DOHH2 (cell line): Measurements from ENCODE around the gene TBC1D4.

ENCODE experiments used
- H3F3A ChIP-seq: fragments of 200-600 bp; sonication (generic), shearing (Covaris generic); 2 replicates; pipeline ENCODE4 v1.6.0; 2016; ENCODE audit warnings: antibody characterized with exemption, mild to moderate bottlenecking; ENCODE audit not compliant: control insufficient read depth, insufficient read depth
- H3K27ac ChIP-seq: fragments of 200-600 bp; sonication (generic); 2 replicates; pipeline ENCODE4 v1.5.1; 2014; ENCODE audit warnings: low read depth, mild to moderate bottlenecking, low read length, moderate library complexity
- H3K27me3 ChIP-seq: fragments of 200-600 bp; sonication (generic); 2 replicates; pipeline ENCODE4 v1.6.1; 2014; ENCODE audit warnings: mild to moderate bottlenecking, low read length, mixed read lengths; ENCODE audit not compliant: control insufficient read depth
- H3K36me3 ChIP-seq: fragments of 200-600 bp; sonication (generic); 2 replicates; pipeline ENCODE4 v1.6.1; 2014; ENCODE audit warnings: mild to moderate bottlenecking, low read length, moderate library complexity, mixed read lengths; ENCODE audit not compliant: control insufficient read depth
- H3K4me1 ChIP-seq: fragments of 200-600 bp; sonication (generic); 2 replicates; pipeline ENCODE4 v1.6.1; 2014; ENCODE audit warnings: mild to moderate bottlenecking, low read length, mixed read lengths; ENCODE audit not compliant: control insufficient read depth
- H3K4me2 ChIP-seq: fragments of 200-600 bp; sonication (generic); 2 replicates; pipeline ENCODE4 v1.6.0; 2014; ENCODE audit warnings: mild to moderate bottlenecking, low read length, moderate library complexity
- H3K4me3 ChIP-seq: fragments of 200-600 bp; sonication (generic); 2 replicates; pipeline ENCODE4 v1.5.1; 2014; ENCODE audit warnings: mild to moderate bottlenecking, low read length, mixed read lengths
- H3K79me2 ChIP-seq: fragments of 200-600 bp; sonication (generic); 2 replicates; pipeline ENCODE4 v1.6.1; 2014; ENCODE audit warnings: mild to moderate bottlenecking, low read length, mixed read lengths; ENCODE audit not compliant: control insufficient read depth
- H3K9me2 ChIP-seq: fragments of 200-600 bp; sonication (generic); replicated peaks from 2 replicates; pipeline ENCODE4 v1.6.1; 2014; ENCODE audit warnings: mild to moderate bottlenecking, low read length, mixed read lengths; ENCODE audit not compliant: control insufficient read depth
- H3K9me3 ChIP-seq: fragments of 200-600 bp; sonication (generic); 2 replicates; pipeline ENCODE4 v1.6.1; 2014; ENCODE audit warnings: antibody characterized with exemption, low read length, mixed read lengths; ENCODE audit not compliant: control insufficient read depth, insufficient read depth
- H4K20me1 ChIP-seq: fragments of 200-600 bp; sonication (generic); 2 replicates; pipeline ENCODE4 v1.6.0; 2014; ENCODE audit warnings: low read depth, mild to moderate bottlenecking, antibody characterized with exemption, low read length, moderate library complexity; ENCODE audit not compliant: control insufficient read depth, insufficient read depth
- EZH2phosphoT487 ChIP-seq: fragments of 200-600 bp; sonication (generic); IDR thresholded peaks from 2 replicates; pipeline ENCODE4 v1.6.1; 2017; ENCODE audit warnings: borderline replicate concordance, mild to moderate bottlenecking, antibody characterized with exemption, low read length, moderate library complexity, mixed read lengths
- TF ChIP-seq, protein P1 (sequence below): fragments of 200-600 bp; sonication (generic); IDR thresholded peaks from one replicate; pipeline ENCODE4 v1.5.1; 2014; ENCODE audit warnings: antibody characterized with exemption, mild to moderate bottlenecking, low read depth, low read length; ENCODE audit not compliant: poor library complexity, severe bottlenecking

Gene TBC1D4

DNA sequence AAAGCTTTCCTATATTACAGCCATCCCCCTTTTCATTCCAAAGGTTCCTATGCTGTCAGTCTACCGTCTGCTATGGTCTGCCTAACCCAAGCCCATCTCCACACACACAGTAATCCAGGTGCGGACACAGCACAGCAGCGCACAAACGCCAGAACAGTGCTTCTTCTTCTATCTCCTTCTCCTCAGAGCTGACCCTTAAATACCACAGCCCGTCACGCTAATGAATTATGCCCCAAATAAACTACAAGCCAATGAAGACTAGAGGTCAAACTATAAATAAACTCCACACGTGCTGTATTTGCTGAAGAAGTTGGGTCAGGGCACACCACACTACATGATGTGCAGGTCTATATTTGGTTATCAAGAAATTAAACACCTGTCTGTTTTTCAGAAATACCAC is 71.8 kb downstream of the TBC1D4 start:
- peak overlapping the region; percentile 97 for H3K27ac ChIP-seq
- H3K9me2 ChIP-seq, result no peaks in the 10 kb centered on the region
- H3K4me2 ChIP-seq, result peak overlapping the region; percentile 81
- peaks cover 81% of the 10 kb centered on the region for H3K4me1 ChIP-seq
- no peaks in the 10 kb centered on the region for H4K20me1 ChIP-seq
- H3K9me3 ChIP-seq, result no peaks in the 10 kb centered on the region
- peak overlapping the region; percentile 70 for H3K4me3 ChIP-seq
- peaks cover 31% of the 10 kb centered on the region for H3K36me3 ChIP-seq
- H3K27me3 ChIP-seq, result no peaks in the 10 kb centered on the region
- peaks cover 93% of the 10 kb centered on the region for H3K79me2 ChIP-seq
- TF ChIP-seq, protein P1, sequence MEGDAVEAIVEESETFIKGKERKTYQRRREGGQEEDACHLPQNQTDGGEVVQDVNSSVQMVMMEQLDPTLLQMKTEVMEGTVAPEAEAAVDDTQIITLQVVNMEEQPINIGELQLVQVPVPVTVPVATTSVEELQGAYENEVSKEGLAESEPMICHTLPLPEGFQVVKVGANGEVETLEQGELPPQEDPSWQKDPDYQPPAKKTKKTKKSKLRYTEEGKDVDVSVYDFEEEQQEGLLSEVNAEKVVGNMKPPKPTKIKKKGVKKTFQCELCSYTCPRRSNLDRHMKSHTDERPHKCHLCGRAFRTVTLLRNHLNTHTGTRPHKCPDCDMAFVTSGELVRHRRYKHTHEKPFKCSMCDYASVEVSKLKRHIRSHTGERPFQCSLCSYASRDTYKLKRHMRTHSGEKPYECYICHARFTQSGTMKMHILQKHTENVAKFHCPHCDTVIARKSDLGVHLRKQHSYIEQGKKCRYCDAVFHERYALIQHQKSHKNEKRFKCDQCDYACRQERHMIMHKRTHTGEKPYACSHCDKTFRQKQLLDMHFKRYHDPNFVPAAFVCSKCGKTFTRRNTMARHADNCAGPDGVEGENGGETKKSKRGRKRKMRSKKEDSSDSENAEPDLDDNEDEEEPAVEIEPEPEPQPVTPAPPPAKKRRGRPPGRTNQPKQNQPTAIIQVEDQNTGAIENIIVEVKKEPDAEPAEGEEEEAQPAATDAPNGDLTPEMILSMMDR, result no peak
- TF ChIP-seq EZH2phosphoT487, result no peak
- peaks cover 62% of the 10 kb centered on the region for H3F3A ChIP-seq

GRCh38 chr13:75407998-75408397 is 74.0 kb downstream of the TBC1D4 start:
- Histone ChIP-seq H3K9me2 (no peaks in the 10 kb centered on the region), H3K27ac (peak overlapping the region; percentile 97), H3F3A (peaks cover 58% of the 10 kb centered on the region), H3K36me3 (peaks cover 19% of the 10 kb centered on the region), H3K79me2 (peaks cover 93% of the 10 kb centered on the region), H4K20me1 (no peaks in the 10 kb centered on the region), H3K4me2 (peak overlapping the region; percentile 81), H3K4me3 (peak overlapping the region; percentile 70), H3K27me3 (no peaks in the 10 kb centered on the region), H3K9me3 (no peaks in the 10 kb centered on the region), H3K4me1 (peaks cover 81% of the 10 kb centered on the region)
- TF ChIP-seq, protein P1, result no peak
- no peak for TF ChIP-seq EZH2phosphoT487

DNA sequence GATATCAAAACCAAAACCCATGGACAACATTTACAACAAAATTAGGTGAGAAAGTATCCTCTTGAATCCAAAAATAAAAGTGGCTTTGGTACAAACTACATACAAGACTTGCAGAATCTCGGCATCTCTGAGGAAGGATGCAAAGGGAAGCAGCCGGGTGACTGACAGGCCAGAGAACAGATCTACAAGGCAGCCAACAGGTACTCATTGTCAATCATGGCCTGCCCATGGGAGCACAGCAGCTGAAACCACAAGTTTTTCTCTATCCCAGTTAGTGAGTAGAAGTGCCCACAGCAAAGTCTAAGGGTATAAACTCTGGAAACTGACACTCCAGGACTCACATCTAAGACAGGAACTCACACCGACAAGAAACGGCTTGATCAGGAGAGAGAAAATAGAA is 74.5 kb downstream of the TBC1D4 start:
- Histone ChIP-seq H3K27ac (peak overlapping the region; percentile 97), H3F3A (peaks cover 56% of the 10 kb centered on the region), H3K27me3 (no peaks in the 10 kb centered on the region), H3K9me2 (no peaks in the 10 kb centered on the region), H3K4me1 (peaks cover 81% of the 10 kb centered on the region), H3K79me2 (peaks cover 93% of the 10 kb centered on the region), H3K4me2 (peak overlapping the region; percentile 81), H4K20me1 (no peaks in the 10 kb centered on the region), H3K9me3 (no peaks in the 10 kb centered on the region), H3K36me3 (peaks cover 15% of the 10 kb centered on the region), H3K4me3 (peak overlapping the region; percentile 70)
- TF ChIP-seq EZH2phosphoT487, result no peak
- TF ChIP-seq, protein P1, result no peak
